MV-4-11 (cell line): ENCODE results near the gene OR5H14.

Experiments used
- DNase-seq: peaks from one replicate; lab custom pipeline; 2025; lab: John Stamatoyannopoulos, UW

The OR5H14 gene

GRCh38 chr3:98199020-98199419 is 51.7 kb downstream of the OR5H14 start:
- no peak for DNase-seq
